Activated CD4-positive, alpha-beta memory T cell treated with anti-CD3 and anti-CD28 coated beads, Interleukin-2, amount 10 ng/mL, durations not matched to agents 7 days and 5 days (primary cell): ENCODE results near the gene OXER1. TPM values are rescaled to one million over a fixed set of nuclear protein-coding genes. Genes with fewer than 3 reads are reported as not detected.

Source experiments
- CTCF ChIA-PET: fragments of 350-600 bp; sonication (Branson Sonifier 250); formaldehyde crosslinking; loops from one replicate; lab custom pipeline; 2021; ENCODE audit warnings: antibody characterized with exemption, inconsistent platforms; lab: Charles Lee
- POLR2A ChIA-PET: fragments of 350-600 bp; sonication (Branson Sonifier 250); formaldehyde crosslinking; loops from one replicate; lab custom pipeline; 2021; ENCODE audit warnings: antibody characterized with exemption; lab: Charles Lee
- DNase-seq: peaks from one replicate; pipeline ENCODE4 v3.0.0-alpha.2; 2020
- H3K27ac Mint-ChIP-seq: one replicate; pipeline ENCODE4 v1.8.0; 2021; ENCODE audit warnings: mild to moderate bottlenecking, mixed read lengths
- H3K27me3 Mint-ChIP-seq: one replicate; pipeline ENCODE4 v1.8.0; 2021; ENCODE audit warnings: mixed read lengths
- H3K36me3 Mint-ChIP-seq: one replicate; pipeline ENCODE4 v1.8.0; 2021; ENCODE audit warnings: low read depth, mixed read lengths
- H3K4me1 Mint-ChIP-seq: one replicate; pipeline ENCODE4 v1.8.0; 2021; ENCODE audit warnings: mixed read lengths
- H3K4me3 Mint-ChIP-seq: one replicate; pipeline ENCODE4 v1.8.0; 2021; ENCODE audit warnings: mild to moderate bottlenecking, mixed read lengths
- H3K9me3 Mint-ChIP-seq: one replicate; pipeline ENCODE4 v1.8.0; 2021; ENCODE audit warnings: mixed read lengths
- total RNA-seq, 2 experiments: library from RNA; stranded (reverse); gene quantifications; one replicate each; pipeline ENCODE4 v1.2.3, GENCODE V29; 2021

OXER1 gene
- total RNA-seq, 2 experiments from 2014 or later: not detected

DNA sequence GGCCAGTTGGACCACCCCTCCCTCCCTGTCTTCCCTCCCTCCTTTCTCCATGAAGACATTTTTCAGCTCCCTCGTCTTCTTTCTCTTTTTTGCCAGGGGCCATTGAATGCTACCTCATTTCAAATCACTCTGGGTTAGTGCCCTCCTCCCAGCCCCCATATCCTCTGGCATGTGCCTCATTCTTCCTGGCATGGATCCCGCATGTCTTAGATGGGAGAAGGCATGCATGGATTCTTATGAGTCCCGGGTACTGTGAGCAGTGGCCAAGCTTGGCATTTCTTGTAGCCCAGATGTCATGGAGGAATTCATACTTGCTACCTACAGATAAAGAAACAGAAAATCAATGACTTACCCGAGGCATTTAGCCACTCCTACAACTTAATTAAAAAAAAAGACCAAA is 37.4 kb upstream of the OXER1 start:
- H3K36me3 Mint-ChIP-seq: no peaks in the 10 kb centered on the region
- ChIA-PET POLR2A (interaction anchor here (2.7 kb wide), 1 partner anchor 9 kb away, joined by 23 read pairs; no protein-coding TSS in a partner anchor), CTCF (interaction anchor here (1.5 kb wide), 1 partner anchor 9 kb away, joined by 8 read pairs; no protein-coding TSS in a partner anchor)
- no peaks in the 10 kb centered on the region for H3K9me3 Mint-ChIP-seq
- peaks cover 27% of the 10 kb centered on the region for H3K27me3 Mint-ChIP-seq
- no peak overlapping the region for H3K27ac Mint-ChIP-seq
- no peak for DNase-seq
- no peak overlapping the region for H3K4me3 Mint-ChIP-seq
- H3K4me1 Mint-ChIP-seq: peaks cover 4% of the 10 kb centered on the region

- CTCF ChIA-PET: interaction anchor here (1.5 kb wide), 1 partner anchor 9 kb away, joined by 8 read pairs; no protein-coding TSS in a partner anchor
- H3K27me3 Mint-ChIP-seq: peaks cover 25% of the 10 kb centered on the region
Measured at GRCh38 chr2:42800981-42801380, 37.0 kb upstream of the OXER1 start.

GRCh38 chr2:42800461-42800962 is 36.6 kb upstream of the OXER1 start:
- ChIA-PET POLR2A (interaction anchor here (2.7 kb wide), 1 partner anchor 10 kb away, joined by 23 read pairs; no protein-coding TSS in a partner anchor), CTCF (interaction anchor here (1.5 kb wide), 1 partner anchor 10 kb away, joined by 8 read pairs; no protein-coding TSS in a partner anchor)
- Mint-ChIP-seq H3K36me3 (no peaks in the 10 kb centered on the region), H3K4me3 (no peak overlapping the region), H3K4me1 (peaks cover 9% of the 10 kb centered on the region), H3K9me3 (no peaks in the 10 kb centered on the region), H3K27ac (no peak overlapping the region), H3K27me3 (peaks cover 28% of the 10 kb centered on the region)
- DNase-seq: no peak

More at GRCh38 chr2:42800981-42801380, 37.0 kb upstream of the OXER1 start:
- Mint-ChIP-seq H3K4me1 (peaks cover 5% of the 10 kb centered on the region), H3K4me3 (no peak overlapping the region), H3K36me3 (no peaks in the 10 kb centered on the region), H3K27ac (no peak overlapping the region), H3K9me3 (no peaks in the 10 kb centered on the region)
- POLR2A ChIA-PET: interaction anchor here (2.7 kb wide), 1 partner anchor 9 kb away, joined by 23 read pairs; no protein-coding TSS in a partner anchor
- DNase-seq: no peak

DNA sequence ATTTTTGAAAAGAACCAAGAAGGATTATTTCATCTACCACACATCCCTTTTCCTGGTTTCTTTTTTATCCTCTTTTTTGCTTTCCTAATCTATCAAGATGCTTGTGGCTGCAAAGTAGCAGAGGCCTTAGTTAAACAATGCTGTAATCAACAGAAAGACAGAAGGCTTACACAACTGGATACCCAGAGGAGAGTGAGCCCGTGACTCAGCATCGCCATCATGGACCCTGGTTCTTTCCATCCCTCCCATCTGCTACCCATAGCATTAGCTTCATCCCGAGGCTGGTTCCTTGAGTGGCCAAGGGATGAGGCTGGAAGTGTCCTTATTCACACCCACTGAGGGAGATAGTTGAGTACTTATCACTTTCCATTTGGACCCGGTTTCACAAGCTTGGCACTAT is 35.9 kb upstream of the OXER1 start:
- no peak overlapping the region for H3K4me3 Mint-ChIP-seq
- H3K4me1 Mint-ChIP-seq: peaks cover 9% of the 10 kb centered on the region
- H3K27ac Mint-ChIP-seq: no peak overlapping the region
- H3K36me3 Mint-ChIP-seq: no peaks in the 10 kb centered on the region
- CTCF ChIA-PET: interaction anchor here (1.5 kb wide), 1 partner anchor 10 kb away, joined by 8 read pairs; no protein-coding TSS in a partner anchor
- POLR2A ChIA-PET: interaction anchor here (2.7 kb wide), 1 partner anchor 10 kb away, joined by 23 read pairs; no protein-coding TSS in a partner anchor
- no peak for DNase-seq
- peaks cover 28% of the 10 kb centered on the region for H3K27me3 Mint-ChIP-seq
- H3K9me3 Mint-ChIP-seq: no peaks in the 10 kb centered on the region

DNA sequence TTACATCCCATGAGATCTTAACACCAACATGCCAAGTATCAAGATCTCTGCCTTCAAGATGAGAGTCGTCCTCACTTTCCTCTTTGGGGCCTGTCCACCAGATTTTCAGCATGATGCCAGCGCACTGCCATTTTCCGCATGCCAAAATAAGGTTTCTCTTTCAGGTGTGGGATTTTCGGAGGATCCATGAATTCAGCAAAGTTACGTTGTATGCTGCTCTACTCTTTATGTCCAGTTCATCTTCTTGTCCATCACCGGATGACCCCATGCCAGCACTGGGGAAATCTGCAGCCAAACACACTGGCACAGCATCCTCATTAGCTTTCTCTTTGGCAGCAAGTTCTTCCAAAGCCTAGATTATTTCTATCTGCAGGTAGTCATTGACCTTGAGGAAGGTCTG is 33.3 kb upstream of the OXER1 start:
- Mint-ChIP-seq H3K27ac (no peak overlapping the region), H3K4me1 (peaks cover 16% of the 10 kb centered on the region)
- POLR2A ChIA-PET: interaction anchor here (5.9 kb wide), 1 partner anchor 13 kb away, joined by 31 read pairs; no protein-coding TSS in a partner anchor

GRCh38 chr2:42796427-42797248 is 32.7 kb upstream of the OXER1 start:
- Mint-ChIP-seq H3K27me3 (peaks cover 38% of the 10 kb centered on the region), H3K4me1 (peaks cover 18% of the 10 kb centered on the region), H3K4me3 (no peak overlapping the region), H3K27ac (no peak overlapping the region), H3K36me3 (peaks cover 3% of the 10 kb centered on the region), H3K9me3 (no peaks in the 10 kb centered on the region)
- ChIA-PET CTCF (interaction anchor here (1.3 to 2.1 kb wide), 2 partner anchors 14 to 32 kb away, joined by 6 read pairs; no protein-coding TSS in a partner anchor), POLR2A (interaction anchor here (5.9 kb wide), 1 partner anchor 13 kb away, joined by 31 read pairs; no protein-coding TSS in a partner anchor)
- DNase-seq: no peak

More for the DNA sequence above, 33.3 kb upstream of the OXER1 start:
- peak; percentile 9 for DNase-seq
- CTCF ChIA-PET: interaction anchor here (2.1 kb wide), 1 partner anchor 14 kb away, joined by 6 read pairs; no protein-coding TSS in a partner anchor
- Mint-ChIP-seq H3K36me3 (peaks cover 3% of the 10 kb centered on the region), H3K4me3 (no peak overlapping the region), H3K27me3 (peaks cover 34% of the 10 kb centered on the region), H3K9me3 (no peaks in the 10 kb centered on the region)

GRCh38 chr2:42795841-42796301 is 31.9 kb upstream of the OXER1 start:
- H3K4me1 Mint-ChIP-seq: peaks cover 18% of the 10 kb centered on the region
- H3K4me3 Mint-ChIP-seq: no peak overlapping the region
- peak; percentile 10 for DNase-seq
- ChIA-PET POLR2A (interaction anchor here (5.9 kb wide), 1 partner anchor 14 kb away, joined by 31 read pairs; no protein-coding TSS in a partner anchor), CTCF (interaction anchor here (1.3 to 2.1 kb wide), 2 partner anchors 15 to 33 kb away, joined by 6 read pairs; no protein-coding TSS in a partner anchor)
- no peaks in the 10 kb centered on the region for H3K9me3 Mint-ChIP-seq
- H3K27me3 Mint-ChIP-seq: peaks cover 42% of the 10 kb centered on the region
- no peak overlapping the region for H3K27ac Mint-ChIP-seq
- peaks cover 3% of the 10 kb centered on the region for H3K36me3 Mint-ChIP-seq

DNA sequence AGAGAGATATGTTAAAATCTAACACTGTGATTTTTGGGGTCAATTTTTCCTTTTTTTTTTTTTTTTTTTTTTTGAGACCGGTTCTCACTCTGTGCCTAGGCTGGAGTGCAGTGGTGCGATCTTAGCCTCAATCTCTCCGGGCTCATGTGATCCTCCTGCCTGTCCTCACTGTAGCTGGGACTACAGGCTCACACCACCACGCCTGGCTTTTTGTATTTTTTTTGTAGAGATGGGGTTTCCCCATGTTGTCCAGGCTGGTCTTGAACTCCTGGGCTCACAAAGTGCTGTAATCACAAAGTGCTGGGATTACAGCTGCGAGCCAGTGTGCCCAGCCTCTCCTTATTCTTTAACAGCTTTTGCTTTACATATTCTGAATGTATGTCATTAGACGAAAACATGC is 31.3 kb upstream of the OXER1 start:
- Mint-ChIP-seq H3K27me3 (peaks cover 45% of the 10 kb centered on the region), H3K36me3 (peaks cover 3% of the 10 kb centered on the region), H3K9me3 (no peaks in the 10 kb centered on the region), H3K4me1 (peaks cover 18% of the 10 kb centered on the region), H3K27ac (no peak overlapping the region), H3K4me3 (no peak overlapping the region)
- peak; percentile 8 for DNase-seq
- POLR2A ChIA-PET: interaction anchor here (5.9 kb wide), 1 partner anchor 15 kb away, joined by 31 read pairs; no protein-coding TSS in a partner anchor
- CTCF ChIA-PET: interaction anchor here (1.3 to 1.5 kb wide), 2 partner anchors 16 to 33 kb away, joined by 3 to 6 read pairs; no protein-coding TSS in a partner anchor

DNA sequence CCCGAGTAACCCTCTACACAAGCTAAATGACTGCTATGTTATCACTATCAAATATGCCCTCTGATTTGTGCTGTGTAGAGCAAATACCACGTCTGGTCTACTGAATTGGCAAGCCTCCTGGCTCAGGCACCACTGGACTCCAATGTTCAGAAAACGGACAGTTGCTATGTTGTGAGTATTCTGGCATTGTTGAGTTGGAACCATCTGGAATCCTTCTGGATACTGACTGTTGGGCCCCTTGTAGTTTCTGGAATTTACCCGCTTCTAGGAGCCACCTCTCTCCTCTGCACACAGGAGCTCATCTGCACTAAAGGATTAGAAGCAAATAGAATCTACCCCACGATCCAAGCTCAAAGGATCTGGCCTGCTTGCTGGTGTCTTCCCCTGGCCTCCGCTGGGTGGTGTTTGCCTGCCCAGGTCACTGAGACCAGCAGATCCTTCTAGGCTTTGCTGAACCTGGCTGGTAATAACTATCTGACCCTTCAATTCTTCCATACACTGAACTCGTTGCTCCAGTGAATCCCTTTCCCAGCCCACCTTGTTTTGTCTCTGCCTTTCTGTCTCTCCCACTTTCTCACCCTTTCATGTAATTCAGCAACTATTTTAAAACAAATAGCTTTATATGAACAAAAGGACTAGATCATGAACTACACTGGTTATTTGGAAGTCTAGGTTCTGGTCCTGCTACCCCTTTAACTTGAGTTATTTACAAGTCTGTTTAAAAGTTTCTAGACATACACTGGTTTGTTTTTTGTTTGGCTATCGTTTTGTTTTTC is 30.5 kb upstream of the OXER1 start:
- Mint-ChIP-seq H3K4me3 (no peak overlapping the region), H3K27ac (no peak overlapping the region), H3K27me3 (peaks cover 49% of the 10 kb centered on the region), H3K9me3 (no peaks in the 10 kb centered on the region), H3K4me1 (peaks cover 18% of the 10 kb centered on the region), H3K36me3 (peaks cover 3% of the 10 kb centered on the region)
- POLR2A ChIA-PET: interaction anchor here (5.9 kb wide), 1 partner anchor 15 kb away, joined by 31 read pairs; no protein-coding TSS in a partner anchor
- peak; percentile 11 for DNase-seq
- CTCF ChIA-PET: interaction anchor here (1.5 kb wide), 1 partner anchor 17 kb away, joined by 3 read pairs; no protein-coding TSS in a partner anchor

DNA sequence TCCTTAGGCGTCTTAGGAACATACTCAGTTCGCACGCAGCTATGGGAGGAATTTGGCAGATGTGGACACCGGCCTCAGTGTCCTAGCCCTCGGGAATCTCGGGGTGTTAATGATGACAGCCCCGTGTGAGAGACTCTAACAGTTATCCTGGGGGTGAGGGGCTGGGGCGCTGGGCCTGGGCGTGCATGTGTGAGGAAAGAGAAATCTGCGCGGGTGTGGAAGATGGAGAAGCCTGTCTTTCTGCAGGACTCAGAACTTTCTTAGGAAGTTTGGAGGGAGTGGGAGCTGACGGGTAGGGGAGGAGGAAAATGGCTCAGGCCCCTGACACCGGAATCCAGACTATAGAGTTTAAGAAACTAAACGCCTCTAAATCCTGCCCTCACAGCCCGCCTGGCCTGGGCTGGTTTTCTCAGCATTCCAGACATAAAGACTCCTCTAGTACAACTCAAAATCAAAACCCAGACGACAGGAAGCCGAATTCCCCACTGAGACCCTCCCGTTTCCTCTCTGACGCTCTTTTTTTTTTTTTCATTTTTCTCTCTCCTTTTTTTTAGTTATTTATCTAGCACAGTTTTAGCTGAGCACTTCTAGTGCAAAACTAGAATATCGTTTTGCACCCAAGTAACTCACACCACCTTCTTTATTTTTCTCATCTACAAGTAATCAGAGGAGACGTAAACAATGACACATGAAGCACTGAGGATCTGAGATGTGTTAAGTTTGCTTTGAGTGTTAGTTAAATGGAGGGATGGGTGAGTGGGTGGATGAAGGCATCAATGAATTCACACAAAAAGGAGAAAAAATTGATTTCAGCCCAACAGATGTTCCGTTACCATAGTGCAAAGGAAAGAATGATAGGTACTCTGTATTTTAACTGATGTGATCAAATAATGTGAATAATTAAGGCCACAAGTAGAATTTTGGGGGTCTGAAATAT is 29.7 kb upstream of the OXER1 start:
- Mint-ChIP-seq H3K36me3 (peaks cover 3% of the 10 kb centered on the region), H3K4me1 (peaks cover 18% of the 10 kb centered on the region), H3K4me3 (peak overlapping the region; percentile 23), H3K9me3 (no peaks in the 10 kb centered on the region), H3K27ac (no peak overlapping the region), H3K27me3 (peaks cover 50% of the 10 kb centered on the region)
- ChIA-PET CTCF (interaction anchor here (1.5 kb wide), 1 partner anchor 18 kb away, joined by 3 read pairs; no protein-coding TSS in a partner anchor), POLR2A (interaction anchor here (5.9 kb wide), 1 partner anchor 16 kb away, joined by 31 read pairs; no protein-coding TSS in a partner anchor)
- peak; percentile 11 for DNase-seq
